NB4 (cell line): ENCODE measurements around the gene BAZ1A.
A peak's percentile ranks its signal among the peaks of the same experiment; 100 is the strongest.

Experiments
- DNase-seq: peaks from one replicate; pipeline ENCODE4 v3.0.0; 2010; ENCODE audit warnings: low read depth
- H3K4me3 ChIP-seq: one replicate; pipeline ENCODE4 v1.5.1; 2011; ENCODE audit warnings: mild to moderate bottlenecking, low read depth, low read length, moderate library complexity
- CTCF ChIP-seq: IDR thresholded peaks from one replicate; pipeline ENCODE4 v1.5.1; 2012; ENCODE audit warnings: low read depth, low read length
- MAX ChIP-seq: IDR thresholded peaks from 2 replicates; pipeline ENCODE4 v1.6.1; 2011; ENCODE audit warnings: low read depth, low read length
- MYC ChIP-seq: IDR thresholded peaks from 2 replicates; pipeline ENCODE4 v1.6.1; 2011; ENCODE audit warnings: low read depth, low read length
- POLR2A ChIP-seq: IDR thresholded peaks from 2 replicates; pipeline ENCODE4 v1.6.1; 2011; ENCODE audit warnings: mild to moderate bottlenecking; ENCODE audit not compliant: insufficient read length; ENCODE audit errors: extremely low read depth

BAZ1A gene

GRCh38 chr14:34797747-34798583 lies 77.2 kb downstream of the BAZ1A start:
- no peak for DNase-seq
- H3K4me3 ChIP-seq: no peak overlapping the region
- TF ChIP-seq MYC (no peak), CTCF (no peak), POLR2A (no peak), MAX (no peak)

GRCh38 chr14:34796902-34797301 lies 78.3 kb downstream of the BAZ1A start:
- DNase-seq: no peak
- no peak for TF ChIP-seq MYC
- no peak for TF ChIP-seq MAX
- no peak for TF ChIP-seq POLR2A
- TF ChIP-seq CTCF: no peak

GRCh38 chr14:34794941-34795340 lies 80.2 kb downstream of the BAZ1A start:
- H3K4me3 ChIP-seq: no peak overlapping the region
- no peak for TF ChIP-seq MYC
- no peak for TF ChIP-seq MAX
- TF ChIP-seq POLR2A: no peak
- no peak for TF ChIP-seq CTCF
- no peak for DNase-seq

More at GRCh38 chr14:34796902-34797301, 78.3 kb downstream of the BAZ1A start:
- H3K4me3 ChIP-seq: no peak overlapping the region

- no peak for DNase-seq
- no peak for TF ChIP-seq MYC
- no peak for TF ChIP-seq POLR2A
- TF ChIP-seq MAX: no peak
- no peak for TF ChIP-seq CTCF
- H3K4me3 ChIP-seq: no peak overlapping the region
Observed at GRCh38 chr14:34794217-34794616, 80.9 kb downstream of the BAZ1A start.

GRCh38 chr14:34792598-34792997 lies 82.6 kb downstream of the BAZ1A start:
- no peak overlapping the region for H3K4me3 ChIP-seq
- TF ChIP-seq MYC: no peak
- no peak for TF ChIP-seq POLR2A
- no peak for TF ChIP-seq MAX
- TF ChIP-seq CTCF: no peak
- DNase-seq: peak; percentile 48
